NOMO-1 (cell line): Measurements from ENCODE around the gene TRIM46.
A peak's percentile ranks its signal among the peaks of the same experiment; 100 is the strongest.
"Not testable (repeated sequence)": the region's sequence is repeated elsewhere in the genome, so short reads cannot be mapped to it uniquely, and the experiment has no call there.

Experiments used
- DNase-seq, 2 experiments: peaks; one replicate each; lab custom pipeline; 2025; ENCODE audit not compliant: unreplicated experiment in 2 of 2; lab: John Stamatoyannopoulos, UW

Gene TRIM46

DNA sequence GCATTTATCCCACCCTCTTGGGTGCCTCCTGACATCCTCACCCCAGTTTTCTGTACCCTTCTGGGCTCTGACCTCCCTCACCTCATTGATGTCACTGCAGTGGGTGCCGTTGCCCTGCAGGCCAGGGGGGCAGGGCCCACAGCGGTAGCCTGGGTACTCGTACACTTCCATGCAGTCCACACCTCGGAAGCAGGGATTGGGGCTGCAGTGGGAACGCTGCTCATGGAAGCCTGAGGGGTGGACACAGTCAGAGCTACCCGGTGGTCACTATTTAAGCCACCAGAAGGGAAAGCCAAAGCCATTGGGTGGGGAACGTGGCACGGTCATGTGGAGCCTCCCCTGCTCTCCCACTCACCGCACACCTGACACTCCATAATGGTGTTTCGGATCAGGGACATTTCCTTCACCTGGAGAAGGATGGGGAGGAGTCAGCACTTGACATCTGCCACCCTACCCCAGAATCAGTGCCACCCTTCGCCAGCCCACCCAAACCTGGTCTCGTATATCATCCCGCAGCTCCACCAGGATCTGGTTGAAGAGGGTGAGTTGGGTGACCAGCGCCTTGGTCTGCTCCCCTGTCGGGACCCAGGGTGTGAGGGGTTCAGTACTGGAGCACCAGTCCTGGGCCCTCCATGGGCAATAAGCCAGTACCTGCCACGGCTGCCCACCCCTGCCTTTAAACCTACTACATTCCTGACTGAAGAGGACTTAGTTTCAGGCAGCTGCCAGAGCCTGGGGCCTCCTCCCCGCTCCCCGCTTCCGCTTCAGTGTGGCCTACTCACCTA lies 29.3 kb downstream of the TRIM46 start:
- no peak for DNase-seq

DNA sequence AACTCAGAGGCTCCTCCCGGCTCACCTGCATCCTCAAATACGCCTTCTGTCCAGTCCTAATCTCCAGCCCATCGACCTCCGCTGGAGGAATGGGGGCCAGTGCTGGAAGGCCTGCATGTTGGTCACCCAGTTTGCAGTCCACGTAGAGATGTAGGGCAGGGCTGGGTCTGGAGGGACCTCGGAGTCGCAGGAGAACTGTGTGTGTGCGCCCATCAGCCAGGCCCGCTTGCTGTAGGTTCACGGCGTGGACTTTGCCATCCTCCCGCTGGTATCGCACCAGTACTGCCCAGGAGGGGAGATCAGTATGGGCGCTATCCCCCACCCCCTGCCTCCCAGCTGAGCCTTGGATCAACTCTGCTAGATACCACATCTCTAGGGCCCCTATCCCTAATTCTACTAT lies 31.4 kb downstream of the TRIM46 start:
- no peak for DNase-seq

GRCh38 chr1:155205969-155206593 lies 32.4 kb downstream of the TRIM46 start:
- DNase-seq, result no peak

DNA sequence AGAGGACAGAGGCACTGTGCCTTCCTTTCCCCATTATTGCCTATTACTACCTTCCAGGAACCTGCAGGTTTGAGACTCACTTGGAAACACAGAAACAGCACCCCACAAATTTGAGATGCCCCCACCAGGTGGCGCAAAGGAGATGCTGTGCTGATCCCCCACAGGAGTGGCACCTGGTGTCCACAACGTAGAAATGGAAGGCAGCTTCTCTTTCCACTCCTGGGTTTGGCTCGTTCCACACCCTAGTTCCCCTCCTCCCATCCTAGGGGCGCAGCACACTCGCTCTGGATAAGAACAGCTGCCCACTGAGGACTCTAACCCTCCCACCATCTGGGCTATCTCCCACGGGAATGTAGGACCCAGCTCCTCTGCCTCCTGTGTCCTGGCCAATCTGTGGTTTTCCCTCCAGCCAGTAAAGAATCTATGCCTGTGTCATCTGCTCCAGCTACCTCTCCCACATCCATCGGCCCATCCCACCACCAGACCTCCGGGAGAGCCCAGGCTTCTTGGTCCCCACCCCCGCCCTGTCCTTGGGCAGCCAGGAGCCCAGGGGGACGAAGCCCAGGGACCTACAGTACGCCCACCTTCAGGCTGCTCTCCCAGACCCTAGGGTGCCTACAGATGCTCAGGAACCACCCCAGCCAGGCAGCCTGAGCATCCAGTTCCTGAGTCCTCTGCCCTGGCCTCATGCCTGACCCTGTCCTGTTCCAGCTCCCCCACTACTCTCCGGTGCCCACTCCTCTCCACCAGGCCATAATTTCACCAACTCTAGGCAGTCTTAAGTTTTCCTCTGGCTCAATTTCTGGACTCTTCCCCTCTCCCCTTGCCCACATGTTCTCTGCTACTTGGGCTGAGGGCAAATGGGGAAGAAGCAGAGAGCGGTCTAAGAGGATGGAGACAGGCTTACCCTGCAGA lies 33.5 kb downstream of the TRIM46 start:
- DNase-seq, result peak; percentile 74 to 79

DNA sequence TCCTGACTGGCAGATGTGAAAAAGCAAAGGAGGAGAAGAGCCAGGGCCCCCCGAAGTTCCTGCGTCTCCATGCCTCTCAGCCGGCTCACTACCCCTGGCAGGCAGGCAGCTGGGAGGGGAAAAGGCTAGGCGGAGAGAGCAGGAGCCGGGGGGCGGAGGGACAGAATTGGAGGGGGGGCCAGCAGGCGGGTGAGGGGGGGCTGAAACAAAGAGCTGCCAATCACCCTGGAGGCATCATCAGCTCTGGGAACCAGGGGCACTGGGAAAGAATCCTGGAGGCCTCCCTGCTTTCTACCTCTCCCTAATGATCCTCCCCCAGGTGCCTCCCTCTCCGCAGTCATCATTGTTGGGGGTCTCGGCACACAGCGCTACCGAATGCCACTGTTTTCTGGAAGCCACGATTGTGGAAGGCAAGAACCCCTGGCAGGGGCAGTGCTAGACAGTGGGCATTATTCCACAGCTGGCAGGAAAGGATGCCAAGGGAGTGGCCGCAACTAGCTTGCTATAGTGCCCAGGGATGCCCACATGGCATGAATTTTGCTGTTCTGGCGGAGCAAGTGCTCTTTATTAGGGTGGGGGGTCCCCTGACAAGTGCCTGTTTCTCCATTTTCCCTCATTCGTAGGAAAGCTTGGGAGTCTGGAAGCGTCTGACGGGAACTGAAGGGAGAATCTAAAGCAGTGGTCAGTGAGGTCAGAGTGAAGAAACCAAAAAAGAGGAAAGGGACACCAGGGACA lies 34.3 kb downstream of the TRIM46 start, which contains the start of gene THBS3:
Gene THBS3 (minus strand): TSS at position 92 of the 735 bp plus-strand sequence. CDS start 21 bp downstream, at position 71.
- no peak for DNase-seq

DNA sequence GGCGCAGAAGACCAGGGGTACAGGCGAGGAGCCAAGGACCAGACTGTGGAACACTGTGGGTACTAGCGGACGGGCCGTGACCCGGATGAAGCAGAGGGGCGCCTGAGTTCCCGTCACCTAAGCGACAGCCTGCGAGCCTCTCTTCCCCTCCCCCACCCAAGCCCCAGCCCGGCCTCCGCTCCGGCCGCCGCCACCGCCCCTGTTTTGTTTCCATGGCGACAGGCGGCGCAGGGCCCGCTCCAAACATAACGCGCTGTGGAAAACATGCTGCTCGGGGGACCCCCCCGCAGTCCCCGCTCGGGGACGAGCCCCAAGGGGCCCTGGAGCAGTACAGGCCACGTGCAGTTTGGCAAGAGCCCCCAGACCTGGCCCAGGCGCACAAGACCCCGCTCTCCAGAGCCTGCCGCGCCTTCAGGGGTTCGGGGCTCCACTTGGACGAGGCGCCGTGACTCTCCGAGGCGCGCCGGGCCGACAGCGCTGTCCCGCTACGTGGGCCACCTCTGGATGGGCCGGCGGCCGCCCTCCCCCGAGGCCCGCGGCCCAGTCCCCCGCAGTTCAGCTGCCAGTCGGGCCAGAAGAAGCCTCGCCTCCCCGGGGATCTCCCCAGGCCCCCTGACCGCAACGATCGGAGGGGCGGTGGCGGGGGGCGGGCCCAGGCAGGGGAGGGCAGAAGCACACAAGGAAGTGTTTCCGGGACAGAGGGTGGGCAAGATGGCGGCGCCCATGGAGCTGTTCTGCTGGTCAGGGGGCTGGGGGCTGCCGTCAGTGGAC lies 35.1 kb downstream of the TRIM46 start, which contains the start of gene MTX1:
Gene MTX1 (plus strand): TSS at position 155 of the 771 bp plus-strand sequence. CDS start 110 bp downstream, at position 265.
- DNase-seq, result peak; percentile 59 to 77

- DNase-seq, result no peak
These were observed 35.7 kb downstream of the TRIM46 start for GRCh38 chr1:155209312-155209721.

DNA sequence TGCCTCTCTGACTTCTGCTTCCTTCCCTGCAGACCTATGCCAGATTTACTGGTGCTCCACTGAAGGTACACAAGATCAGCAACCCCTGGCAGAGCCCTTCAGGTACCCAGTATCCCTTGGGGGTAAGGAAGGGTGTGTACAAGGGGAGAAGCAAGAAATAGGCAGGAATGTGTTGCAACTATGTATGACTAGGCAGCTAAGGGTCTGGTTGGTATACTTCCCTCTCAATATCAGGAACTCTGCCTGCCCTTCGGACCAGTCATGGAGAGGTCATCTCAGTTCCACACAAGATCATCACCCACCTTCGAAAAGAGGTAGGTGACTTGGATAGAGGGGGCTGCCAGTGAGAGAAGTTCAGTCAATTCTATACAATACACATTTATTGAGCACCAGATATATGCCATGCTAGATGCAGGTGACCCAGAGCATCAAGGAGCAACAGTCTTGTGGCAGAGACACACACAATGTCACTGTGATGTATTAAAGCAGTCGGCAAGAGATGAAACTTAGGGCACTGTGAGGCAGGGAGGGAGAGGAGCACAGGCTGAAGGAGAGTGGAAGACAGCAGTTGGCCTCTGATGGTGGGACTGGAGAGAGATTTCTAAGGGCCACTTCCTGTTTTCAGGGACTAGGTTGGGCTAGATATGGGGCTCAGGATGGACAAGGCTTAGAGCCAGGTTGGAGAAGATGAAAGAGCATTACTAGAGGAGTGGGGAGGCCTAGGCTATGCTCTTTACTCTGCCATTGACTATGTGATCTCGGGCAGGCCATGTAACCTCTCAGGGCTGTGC lies 36.9 kb downstream of the TRIM46 start:
- DNase-seq, result peak; percentile 30 to 68

DNA sequence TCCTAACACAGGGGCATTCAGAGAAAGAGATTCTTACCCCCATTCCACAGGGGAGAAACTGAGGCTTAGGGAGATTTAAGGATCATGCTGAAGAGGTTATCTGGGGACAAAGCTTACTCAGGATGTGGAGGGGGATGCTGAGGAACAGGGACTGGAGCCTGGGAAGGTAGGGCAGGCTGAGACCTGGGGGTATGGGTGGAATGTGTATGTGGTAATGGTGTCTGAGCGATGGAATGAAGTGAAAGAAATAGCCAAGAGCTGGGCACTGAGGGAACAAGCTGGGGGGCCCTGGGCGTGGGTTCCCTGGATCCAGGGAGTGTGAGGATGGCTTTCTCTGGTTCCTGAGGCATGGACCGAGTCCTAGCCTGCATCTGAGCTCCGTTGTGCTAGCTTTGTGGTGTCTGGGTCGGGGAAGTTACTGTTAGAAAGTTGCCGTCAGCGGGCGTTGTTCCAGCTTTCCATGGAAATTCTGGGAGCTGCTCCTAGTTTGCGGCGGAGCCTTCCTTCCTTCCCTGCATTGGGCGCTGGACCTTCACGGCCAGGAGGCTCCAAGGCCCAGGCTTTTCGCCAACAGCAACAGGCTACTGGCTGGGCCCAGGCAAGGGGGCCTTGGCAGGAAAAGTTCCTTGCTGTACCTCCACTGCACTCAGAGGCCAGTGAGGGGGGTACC lies 37.9 kb downstream of the TRIM46 start:
- not testable (repeated sequence) for DNase-seq

DNA sequence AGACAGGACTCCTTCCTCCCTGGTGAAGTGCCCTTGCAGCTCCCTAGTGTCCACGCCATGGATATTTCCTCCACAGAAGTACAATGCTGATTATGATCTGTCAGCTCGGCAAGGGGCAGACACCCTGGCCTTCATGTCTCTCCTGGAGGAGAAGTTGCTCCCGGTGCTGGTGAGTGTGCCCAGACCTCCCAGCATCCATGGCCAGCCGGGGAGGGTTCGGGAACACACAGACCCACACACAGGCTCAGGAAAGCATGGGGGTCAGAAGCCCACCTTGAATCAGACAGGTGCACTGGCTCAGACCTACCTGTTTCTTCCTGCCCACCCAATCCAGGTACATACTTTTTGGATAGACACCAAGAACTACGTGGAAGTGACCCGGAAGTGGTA lies 38.4 kb downstream of the TRIM46 start:
- not testable (repeated sequence) for DNase-seq

GRCh38 chr1:155214702-155215101 lies 41.1 kb downstream of the TRIM46 start:
- not testable (repeated sequence) for DNase-seq

GRCh38 chr1:155218854-155219591 lies 45.4 kb downstream of the TRIM46 start:
- peak in 1 of 2 experiments; percentile 42 for DNase-seq

GRCh38 chr1:155219592-155220031 lies 46.0 kb downstream of the TRIM46 start:
- peak; percentile 42 to 75 for DNase-seq

GRCh38 chr1:155220211-155220965 lies 46.7 kb downstream of the TRIM46 start:
- not testable (repeated sequence) for DNase-seq

DNA sequence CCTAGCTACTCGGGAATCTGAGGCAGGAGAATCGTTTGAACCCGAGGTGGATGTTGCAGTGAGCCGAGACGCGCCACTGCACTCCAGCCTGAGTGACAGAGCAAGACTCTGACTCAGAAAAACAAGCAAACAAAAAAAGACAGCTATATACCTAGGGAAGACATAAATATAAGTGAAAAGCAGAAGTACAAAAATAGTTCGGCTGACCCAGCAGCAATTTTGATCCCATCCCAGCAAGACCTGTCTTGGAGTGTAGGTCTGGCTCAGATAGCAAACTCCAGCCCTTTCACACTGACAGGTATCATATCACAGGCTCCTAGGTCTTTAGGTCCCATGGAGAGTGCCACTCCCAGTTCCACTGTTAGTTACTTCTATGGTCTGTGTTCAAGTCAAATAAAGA lies 49.4 kb downstream of the TRIM46 start:
- peak; percentile 24 to 72 for DNase-seq

DNA sequence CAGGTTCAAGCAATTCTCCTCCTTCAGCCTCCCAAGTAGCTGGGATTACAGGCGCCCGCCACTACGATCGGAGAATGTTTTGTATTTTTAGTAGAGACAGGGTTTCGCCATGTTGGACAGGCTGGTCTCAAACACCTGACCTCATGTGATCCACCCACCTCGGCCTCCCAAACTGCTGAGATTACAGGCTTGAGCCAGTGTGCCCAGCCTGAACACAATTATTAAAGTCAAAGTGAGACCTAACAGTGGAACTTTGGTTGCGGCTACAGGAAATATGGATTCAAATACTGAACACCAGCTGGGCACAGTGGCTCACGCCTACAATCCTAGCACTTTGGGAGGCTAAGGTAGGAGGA lies 51.7 kb downstream of the TRIM46 start:
- not testable (repeated sequence) for DNase-seq
